GM12872 (cell line): ENCODE data around the gene YTHDC1.

ENCODE experiments used
- TF ChIP-seq, protein P1 (sequence below): IDR thresholded peaks from 3 replicates; pipeline ENCODE4 v1.5.1; 2011; ENCODE audit warnings: low read depth, mild to moderate bottlenecking, low read length, moderate library complexity; ENCODE audit not compliant: insufficient read depth

YTHDC1 gene

DNA sequence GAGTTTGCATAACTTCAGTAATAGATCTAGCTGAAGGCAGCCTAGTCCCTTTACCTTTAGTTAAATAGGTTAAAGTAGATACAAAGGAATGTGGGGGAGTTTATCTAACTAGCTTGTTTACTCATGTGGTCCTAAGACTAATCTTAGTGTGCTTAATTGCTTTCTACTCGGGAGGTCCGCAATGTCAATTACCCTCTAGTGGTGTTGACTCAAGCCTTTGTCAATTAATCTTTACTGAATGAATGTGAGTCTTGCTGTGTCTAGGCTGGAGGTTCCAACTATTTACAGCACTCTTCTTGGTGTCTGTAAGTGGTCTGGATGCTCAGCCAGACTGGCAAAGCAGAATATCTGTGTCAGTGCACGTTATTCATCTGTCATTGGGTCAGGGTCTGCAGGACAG lies 17.9 kb upstream of the YTHDC1 start:
- TF ChIP-seq, protein P1, sequence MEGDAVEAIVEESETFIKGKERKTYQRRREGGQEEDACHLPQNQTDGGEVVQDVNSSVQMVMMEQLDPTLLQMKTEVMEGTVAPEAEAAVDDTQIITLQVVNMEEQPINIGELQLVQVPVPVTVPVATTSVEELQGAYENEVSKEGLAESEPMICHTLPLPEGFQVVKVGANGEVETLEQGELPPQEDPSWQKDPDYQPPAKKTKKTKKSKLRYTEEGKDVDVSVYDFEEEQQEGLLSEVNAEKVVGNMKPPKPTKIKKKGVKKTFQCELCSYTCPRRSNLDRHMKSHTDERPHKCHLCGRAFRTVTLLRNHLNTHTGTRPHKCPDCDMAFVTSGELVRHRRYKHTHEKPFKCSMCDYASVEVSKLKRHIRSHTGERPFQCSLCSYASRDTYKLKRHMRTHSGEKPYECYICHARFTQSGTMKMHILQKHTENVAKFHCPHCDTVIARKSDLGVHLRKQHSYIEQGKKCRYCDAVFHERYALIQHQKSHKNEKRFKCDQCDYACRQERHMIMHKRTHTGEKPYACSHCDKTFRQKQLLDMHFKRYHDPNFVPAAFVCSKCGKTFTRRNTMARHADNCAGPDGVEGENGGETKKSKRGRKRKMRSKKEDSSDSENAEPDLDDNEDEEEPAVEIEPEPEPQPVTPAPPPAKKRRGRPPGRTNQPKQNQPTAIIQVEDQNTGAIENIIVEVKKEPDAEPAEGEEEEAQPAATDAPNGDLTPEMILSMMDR: no peak

DNA sequence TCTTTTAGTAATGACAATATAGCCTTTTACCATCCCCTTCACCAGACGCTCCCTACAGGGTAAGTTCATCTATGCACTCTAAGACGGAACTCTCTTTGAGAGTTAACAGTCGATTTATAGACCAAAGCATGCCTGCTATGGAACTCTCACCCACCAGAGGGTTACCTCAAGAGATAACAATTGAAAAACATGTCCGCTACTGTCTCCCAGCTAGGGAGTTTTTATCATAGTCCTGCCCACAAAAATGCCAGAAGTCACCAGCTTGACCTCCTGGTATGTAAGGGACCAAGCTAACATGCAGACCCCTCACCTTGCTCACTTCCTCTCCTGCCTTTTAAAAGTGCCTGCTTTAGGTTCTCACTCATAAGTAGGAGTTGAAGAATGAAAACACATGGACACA lies 16.7 kb upstream of the YTHDC1 start:
- TF ChIP-seq, protein P1: no peak

DNA sequence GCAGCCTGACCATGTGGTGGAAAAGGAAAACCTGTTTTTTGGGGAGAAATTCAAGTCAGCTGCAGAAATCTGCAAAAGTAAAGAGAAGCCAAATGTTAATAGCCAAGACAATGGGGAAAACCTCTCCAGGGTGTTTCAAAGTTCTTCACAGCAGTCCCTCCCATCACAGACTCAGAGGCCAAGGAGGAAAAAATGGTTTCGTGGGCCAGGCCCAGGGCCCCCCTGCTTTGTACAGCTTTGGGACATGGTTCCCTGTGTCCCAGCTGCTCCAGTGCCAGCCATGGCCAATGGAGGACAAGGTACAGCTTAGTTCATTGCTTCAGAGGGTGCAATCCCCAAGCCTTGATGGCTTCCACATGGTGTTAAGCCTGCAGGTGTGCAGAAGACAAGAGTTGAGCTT lies 15.2 kb upstream of the YTHDC1 start:
- TF ChIP-seq, protein P1: no peak

DNA sequence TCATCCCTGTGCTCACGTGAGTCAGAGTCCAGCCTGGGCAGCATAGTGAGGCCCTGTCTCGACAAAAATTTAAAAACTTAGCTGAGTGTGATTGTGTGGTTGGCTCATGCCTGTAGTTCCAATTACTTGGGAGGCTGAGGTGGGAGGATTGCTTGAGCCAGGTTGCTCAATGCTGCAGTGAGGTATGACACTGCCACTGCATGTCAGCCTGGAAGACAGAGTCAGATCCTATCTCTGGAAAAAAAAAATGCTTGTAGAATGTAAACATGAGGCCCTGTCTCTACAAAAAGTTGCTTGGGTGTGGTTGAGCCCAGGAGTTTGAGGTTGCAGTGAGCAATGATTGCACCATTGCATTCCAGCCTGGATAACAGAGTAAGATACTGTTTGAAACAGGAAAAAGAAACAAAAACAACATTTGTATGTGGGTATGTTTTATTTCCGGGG lies 11.3 kb upstream of the YTHDC1 start:
- TF ChIP-seq, protein P1: no peak

DNA sequence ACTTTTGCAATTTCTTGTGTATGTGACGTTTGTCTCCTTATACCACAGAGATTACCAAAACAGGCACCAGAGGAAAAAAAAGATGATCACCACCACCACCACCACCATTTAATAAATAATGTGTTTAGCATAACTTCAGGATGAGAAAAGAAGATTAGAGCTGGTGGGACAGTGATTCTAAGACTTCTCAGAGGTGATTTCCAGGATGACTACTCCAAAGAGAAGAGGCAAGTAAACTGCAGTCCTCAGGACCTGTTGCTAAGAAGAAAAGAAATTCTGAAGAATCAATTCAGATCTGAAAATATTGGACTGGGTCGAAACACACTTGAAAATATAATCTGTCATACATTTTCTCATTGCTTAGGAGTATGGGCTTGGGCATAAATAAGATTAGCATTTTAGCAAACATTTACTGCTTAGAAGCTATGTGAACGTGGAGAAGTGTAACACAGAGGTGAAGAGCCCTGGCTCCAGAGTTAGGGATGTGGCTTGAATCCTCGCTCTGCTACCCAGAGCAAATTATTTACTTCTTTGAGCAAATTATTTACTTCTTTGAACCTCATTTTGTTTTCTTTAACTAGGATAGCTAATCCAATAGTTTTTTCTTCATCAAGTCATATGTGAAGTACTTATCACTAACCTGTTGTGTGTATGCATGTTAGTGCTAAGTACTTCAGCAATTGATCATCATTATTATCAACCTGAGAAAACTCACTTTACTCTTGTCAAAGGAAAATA lies 10.5 kb upstream of the YTHDC1 start:
- TF ChIP-seq, protein P1: no peak

DNA sequence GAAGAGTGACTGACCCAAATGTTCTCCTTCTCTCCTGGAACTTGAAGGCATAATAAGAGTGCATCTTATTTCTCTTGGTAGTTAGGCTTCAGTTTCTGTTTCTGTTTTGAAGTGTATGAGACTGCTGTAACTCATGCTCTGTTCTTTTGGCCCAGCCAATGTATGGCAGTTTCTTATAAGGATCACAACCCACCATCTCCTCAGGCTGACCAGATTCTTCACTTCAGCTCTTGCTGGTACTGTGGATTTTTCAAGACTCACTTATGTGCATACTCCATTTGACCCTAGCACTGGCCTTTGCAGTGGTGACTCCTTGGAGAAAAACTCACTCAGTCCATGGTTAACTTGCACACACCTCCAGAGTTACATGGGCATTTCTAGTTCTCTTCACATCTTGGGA lies 9.6 kb upstream of the YTHDC1 start:
- TF ChIP-seq, protein P1: no peak

DNA sequence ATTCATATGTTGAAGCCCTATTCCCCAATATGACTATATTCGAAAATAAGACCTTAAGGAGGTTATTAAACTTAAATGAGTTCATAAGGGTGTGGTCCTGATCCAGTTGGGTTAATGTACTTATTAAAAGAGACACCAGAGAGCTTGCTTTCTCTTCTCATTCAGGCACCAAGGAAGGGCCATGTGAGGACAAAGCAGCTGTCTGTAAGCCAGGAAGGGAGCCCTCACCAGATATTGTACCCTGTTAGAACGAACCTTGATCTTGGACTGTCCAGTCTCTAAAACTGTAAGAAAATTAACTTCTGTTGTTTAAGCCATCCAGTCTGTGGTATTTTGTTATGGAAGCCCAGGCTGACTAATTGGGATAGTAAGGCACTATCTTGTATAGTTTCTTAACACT lies 9.1 kb upstream of the YTHDC1 start:
- TF ChIP-seq, protein P1: no peak
